Upper lobe of left lung (tissue), 6 donors: ENCODE results near the gene LIPM. TPM values are rescaled to one million over a fixed set of nuclear protein-coding genes. Genes with fewer than 3 reads are reported as not detected.

Source experiments
- ATAC-seq, 2 donors: fragments of 200-7000 bp; cut with Tn5 transposase; one replicate each; pipeline ENCODE4 v1.9.1; 2022; ENCODE audit warnings: mild to moderate bottlenecking in 2 of 2, moderate library complexity in 2 of 2; ENCODE audit not compliant: low FRiP score in 2 of 2
- DNase-seq, 2 donors: peaks; one replicate each; pipeline ENCODE4 v3.0.0-alpha.2; 2019 to 2020
- H3K27ac ChIP-seq, 4 donors: fragments of 200-600 bp; sonication (generic); one replicate each; pipeline ENCODE4 v1.5.1; 2016 to 2019
- H3K27me3 ChIP-seq, 4 donors: fragments of 200-600 bp; sonication (generic); one replicate each; pipeline ENCODE4 v1.5.1; 2017 to 2019
- H3K36me3 ChIP-seq, 4 donors: fragments of 200-600 bp; sonication (generic); one replicate each; pipeline ENCODE4 v1.5.1; 2016 to 2019
- H3K4me1 ChIP-seq, 4 donors: fragments of 200-600 bp; sonication (generic); one replicate each; pipeline ENCODE4 v1.5.1; 2018 to 2019
- H3K4me3 ChIP-seq, 4 donors: fragments of 200-600 bp; sonication (generic); one replicate each; pipeline ENCODE4 v1.5.1; 2017 to 2019; ENCODE audit warnings: mild to moderate bottlenecking in 2 of 4, moderate library complexity in 1 of 4
- H3K9me3 ChIP-seq, 4 donors: fragments of 200-600 bp; sonication (generic); one replicate each; pipeline ENCODE4 v1.5.1; 2018 to 2019
- EP300 ChIP-seq, 4 donors: sonication (generic); formaldehyde crosslinking; IDR thresholded peaks; one replicate each; pipeline ENCODE4 v1.5.1; 2017; ENCODE audit warnings: antibody characterized with exemption in 4 of 4, control low read depth in 2 of 4
- POLR2A ChIP-seq, 4 donors: fragments of 450-650 bp; IDR thresholded peaks; one replicate each; pipeline ENCODE4 v1.5.1; 2016 to 2017; ENCODE audit warnings: antibody characterized with exemption in 4 of 4, mild to moderate bottlenecking in 2 of 4
- POLR2AphosphoS5 ChIP-seq, 2 donors: sonication (generic); formaldehyde crosslinking; IDR thresholded peaks; one replicate each; pipeline ENCODE4 v1.5.1; 2017; ENCODE audit warnings: antibody characterized with exemption in 2 of 2
- WGBS, 2 donors: methylation state at CpG; one replicate each; pipeline ENCODE4 v1.1.5; 2017 to 2018; 5-methylcytosine and 5-hydroxymethylcytosine counted together
- total RNA-seq, 6 donors: library from RNA; depleted of rRNA in 4 of 6; stranded (reverse); fragments of >200 nt in 4 of 6; gene quantifications; one replicate each; pipeline versions ENCODE4 v1.1.0 to v1.2.1, GENCODE V29; 2016 to 2021
- TF ChIP-seq, protein P1 (sequence below), 6 experiments: fragments of 450-650 bp in 4 of 6; fragments of 200-600 bp in 2 of 6; sonication (generic) in 2 of 6; IDR thresholded peaks; one replicate each; pipeline ENCODE4 v1.5.1; 2016 to 2019; ENCODE audit warnings: antibody characterized with exemption in 6 of 6
- donor health status: DM: no; HTN: no; CAD: no; lungs with moderate emphysema.
- donor health status: DM: no; HTN: yes; CAD: no; lungs with severe emphysema.

The LIPM gene
- total RNA-seq, 6 donors from 2014 or later = not detected

DNA sequence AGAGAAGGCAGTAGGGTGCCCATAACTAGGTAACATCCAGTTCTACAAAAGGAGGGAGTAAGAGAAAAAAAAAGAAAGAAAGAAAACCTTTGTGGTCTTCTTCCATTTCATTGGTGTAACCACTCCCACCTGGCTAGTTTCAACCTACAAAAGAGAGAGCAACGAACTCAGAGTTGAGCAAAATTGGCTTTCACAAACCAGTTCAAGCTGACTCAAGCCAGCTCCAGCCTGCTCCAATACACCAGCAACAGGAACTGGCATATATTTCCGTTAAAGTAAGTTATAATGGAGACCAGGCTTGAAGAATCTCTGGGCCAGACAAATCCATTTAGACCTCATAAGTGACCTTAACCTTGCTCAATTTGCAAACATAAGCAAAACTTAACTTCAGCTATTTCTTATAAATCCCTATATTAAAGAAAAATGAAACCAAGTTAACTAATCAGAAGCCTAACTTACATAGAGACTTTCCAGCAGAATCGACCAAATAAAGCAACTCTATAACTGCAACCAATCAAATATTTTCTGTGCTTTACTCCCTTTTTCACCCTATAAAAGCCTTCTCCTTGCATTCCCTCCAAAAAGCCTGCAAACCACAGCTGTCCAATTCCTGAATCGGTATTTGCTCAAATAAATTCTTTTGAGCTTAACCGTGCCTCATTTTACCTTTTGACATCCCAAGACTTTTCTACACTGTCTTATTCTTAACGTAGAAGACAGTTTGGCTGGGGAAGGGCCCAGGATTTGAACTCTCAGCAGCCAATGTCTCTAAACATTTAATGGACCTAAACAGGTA, 39.0 kb downstream of the LIPM start:
- Histone ChIP-seq H3K27ac (peak overlapping the region in 1 of 4 donors; percentile 44), H3K36me3 (no peaks in the 10 kb centered on the region), H3K27me3 (no peaks in the 10 kb centered on the region), H3K4me3 (no peak overlapping the region), H3K9me3 (no peaks in the 10 kb centered on the region), H3K4me1 (no peaks in the 10 kb centered on the region)
- no peak for TF ChIP-seq POLR2A (IDR thresholded peaks at IDR 0.05)
- no peak for TF ChIP-seq EP300 (IDR thresholded peaks at IDR 0.05)
- no peak for TF ChIP-seq POLR2AphosphoS5 (IDR thresholded peaks at IDR 0.05)
- TF ChIP-seq, protein P1, sequence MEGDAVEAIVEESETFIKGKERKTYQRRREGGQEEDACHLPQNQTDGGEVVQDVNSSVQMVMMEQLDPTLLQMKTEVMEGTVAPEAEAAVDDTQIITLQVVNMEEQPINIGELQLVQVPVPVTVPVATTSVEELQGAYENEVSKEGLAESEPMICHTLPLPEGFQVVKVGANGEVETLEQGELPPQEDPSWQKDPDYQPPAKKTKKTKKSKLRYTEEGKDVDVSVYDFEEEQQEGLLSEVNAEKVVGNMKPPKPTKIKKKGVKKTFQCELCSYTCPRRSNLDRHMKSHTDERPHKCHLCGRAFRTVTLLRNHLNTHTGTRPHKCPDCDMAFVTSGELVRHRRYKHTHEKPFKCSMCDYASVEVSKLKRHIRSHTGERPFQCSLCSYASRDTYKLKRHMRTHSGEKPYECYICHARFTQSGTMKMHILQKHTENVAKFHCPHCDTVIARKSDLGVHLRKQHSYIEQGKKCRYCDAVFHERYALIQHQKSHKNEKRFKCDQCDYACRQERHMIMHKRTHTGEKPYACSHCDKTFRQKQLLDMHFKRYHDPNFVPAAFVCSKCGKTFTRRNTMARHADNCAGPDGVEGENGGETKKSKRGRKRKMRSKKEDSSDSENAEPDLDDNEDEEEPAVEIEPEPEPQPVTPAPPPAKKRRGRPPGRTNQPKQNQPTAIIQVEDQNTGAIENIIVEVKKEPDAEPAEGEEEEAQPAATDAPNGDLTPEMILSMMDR (IDR thresholded peaks at IDR 0.05) = no peak
- DNase-seq (no peak), ATAC-seq (no peak)
- 77 to 83% methylated on average over 6 of the region's 6 CpGs for WGBS, 2 donors

DNA sequence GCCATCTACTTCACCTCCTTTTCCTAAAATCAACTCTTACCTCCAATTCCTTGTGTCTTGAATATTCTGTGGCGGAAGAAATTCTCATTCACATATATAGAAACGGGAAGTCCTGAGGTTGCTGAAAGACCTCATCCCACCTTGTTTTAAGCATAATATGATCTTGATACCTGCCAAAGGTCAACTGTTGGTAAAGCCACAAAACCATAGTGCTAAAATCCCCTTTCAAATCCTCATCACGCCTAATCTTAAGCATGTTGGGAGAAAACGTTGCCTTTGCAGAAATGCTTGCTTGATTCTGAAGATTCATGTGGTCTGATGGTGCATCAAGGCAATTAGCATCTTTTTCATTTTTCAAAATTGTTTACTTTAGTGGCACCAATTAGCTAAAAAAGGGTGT, 40.6 kb downstream of the LIPM start:
- H3K27me3 ChIP-seq = no peaks in the 10 kb centered on the region
- H3K36me3 ChIP-seq = no peaks in the 10 kb centered on the region
- DNase-seq = no peak
- H3K27ac ChIP-seq = no peak overlapping the region
- no peak overlapping the region for H3K4me3 ChIP-seq
- no peak for ATAC-seq
- no peaks in the 10 kb centered on the region for H3K4me1 ChIP-seq
- TF ChIP-seq POLR2A (IDR thresholded peaks at IDR 0.05) = no peak
- TF ChIP-seq EP300 (IDR thresholded peaks at IDR 0.05) = no peak
- TF ChIP-seq, protein P1 (IDR thresholded peaks at IDR 0.05) = no peak
- no peak for TF ChIP-seq POLR2AphosphoS5 (IDR thresholded peaks at IDR 0.05)
- 91 to 94% methylated on average over 4 of the region's 4 CpGs for WGBS, 2 donors
- H3K9me3 ChIP-seq = no peaks in the 10 kb centered on the region

DNA sequence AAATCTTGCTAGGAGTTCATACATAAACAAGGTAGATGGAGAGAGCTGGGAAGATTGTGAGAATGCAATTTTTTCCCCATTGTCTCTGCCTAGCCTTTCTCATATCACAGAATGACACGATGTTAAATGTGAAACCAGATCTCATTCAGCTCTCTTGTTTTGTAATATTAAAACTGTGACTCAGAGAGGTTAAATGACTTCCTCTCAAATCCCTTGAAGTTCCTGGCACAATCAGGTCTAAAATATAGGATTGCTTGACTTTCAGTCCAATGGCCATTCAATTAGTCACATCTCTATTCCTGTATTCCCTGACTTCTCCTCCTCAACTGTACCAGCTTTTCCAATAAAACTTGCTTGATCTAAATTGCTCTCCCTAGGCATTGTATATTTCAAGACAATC, 46.0 kb downstream of the LIPM start:
- TF ChIP-seq POLR2AphosphoS5 (IDR thresholded peaks at IDR 0.05) (no peak), EP300 (IDR thresholded peaks at IDR 0.05) (no peak), POLR2A (IDR thresholded peaks at IDR 0.05) (no peak)
- TF ChIP-seq, protein P1 (IDR thresholded peaks at IDR 0.05) = no peak
- peak in 1 of 2 donors; percentile 52 for ATAC-seq
- WGBS, 2 donors = 0 to 4% methylated on average over 1 of the region's 1 CpG
- no peak overlapping the region for H3K27ac ChIP-seq
- H3K27me3 ChIP-seq = no peaks in the 10 kb centered on the region
- H3K4me3 ChIP-seq = no peak overlapping the region
- H3K9me3 ChIP-seq = no peaks in the 10 kb centered on the region
- H3K36me3 ChIP-seq = no peaks in the 10 kb centered on the region
- DNase-seq = no peak
- peaks cover 0 to 16% (median 14%) of the 10 kb centered on the region in 4 donors for H3K4me1 ChIP-seq

DNA sequence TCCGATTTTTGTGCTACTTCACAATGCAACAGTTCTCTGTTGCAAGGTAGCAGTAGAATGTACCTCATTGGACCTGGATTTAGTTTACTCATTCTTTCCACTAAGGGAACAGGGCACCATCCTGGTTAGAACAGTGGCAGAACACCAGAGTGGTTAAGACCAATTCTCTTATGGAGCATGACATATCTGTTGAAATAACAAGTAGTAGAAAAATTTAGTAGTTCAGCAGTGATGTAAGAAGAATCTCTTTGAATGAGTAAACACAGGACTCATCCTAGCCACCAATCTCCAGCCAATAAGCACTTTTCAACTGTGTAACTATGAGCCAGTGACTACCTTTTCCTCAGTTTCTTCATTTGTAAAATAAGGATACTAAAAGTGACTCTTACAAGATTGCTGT, 46.7 kb downstream of the LIPM start:
- Histone ChIP-seq H3K36me3 (no peaks in the 10 kb centered on the region), H3K27ac (no peak overlapping the region), H3K9me3 (no peaks in the 10 kb centered on the region), H3K27me3 (no peaks in the 10 kb centered on the region), H3K4me1 (peaks cover 0 to 22% (median 18%) of the 10 kb centered on the region in 4 donors), H3K4me3 (no peak overlapping the region)
- DNase-seq = no peak
- TF ChIP-seq, protein P1 (IDR thresholded peaks at IDR 0.05) = no peak
- no peak for TF ChIP-seq POLR2AphosphoS5 (IDR thresholded peaks at IDR 0.05)
- TF ChIP-seq POLR2A (IDR thresholded peaks at IDR 0.05) = no peak
- no peak for TF ChIP-seq EP300 (IDR thresholded peaks at IDR 0.05)
- 81 to 95% methylated on average over 1 of the region's 1 CpG for WGBS, 2 donors
- no peak for ATAC-seq

DNA sequence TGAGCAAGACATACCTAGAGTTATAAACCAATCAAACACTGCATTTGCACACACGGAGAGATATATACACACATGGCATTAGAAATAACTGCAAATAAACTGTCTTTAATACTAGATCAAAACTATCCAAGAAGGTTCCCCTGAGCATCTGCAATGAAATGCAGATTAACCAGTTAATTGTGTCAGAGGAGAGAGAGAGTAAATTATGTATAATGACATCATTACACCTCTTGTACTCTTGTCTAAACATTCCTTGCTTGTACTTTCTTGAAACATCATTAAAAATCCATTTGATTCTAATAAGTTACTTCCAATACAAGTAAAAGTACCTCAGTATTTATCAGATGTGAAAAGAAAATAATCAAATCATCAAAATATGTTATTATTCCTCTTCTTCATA, 48.2 kb downstream of the LIPM start:
- Histone ChIP-seq H3K9me3 (no peaks in the 10 kb centered on the region), H3K4me1 (peaks cover 3 to 29% (median 24%) of the 10 kb centered on the region in 4 donors)

More for the DNA sequence above, 48.2 kb downstream of the LIPM start:
- WGBS, 2 donors = 77 to 91% methylated on average over 1 of the region's 1 CpG
- TF ChIP-seq, protein P1 (IDR thresholded peaks at IDR 0.05) = no peak
- TF ChIP-seq EP300 (IDR thresholded peaks at IDR 0.05) = no peak
- no peak for TF ChIP-seq POLR2AphosphoS5 (IDR thresholded peaks at IDR 0.05)
- no peak for TF ChIP-seq POLR2A (IDR thresholded peaks at IDR 0.05)
- Histone ChIP-seq H3K27ac (peak overlapping the region in 1 of 4 donors; percentile 71), H3K36me3 (no peaks in the 10 kb centered on the region), H3K4me3 (no peak overlapping the region), H3K27me3 (no peaks in the 10 kb centered on the region)
- DNase-seq (no peak), ATAC-seq (no peak)
